HFF-Myc (cell line): ENCODE data around the gene AMBRA1.
A peak's percentile ranks its signal among the peaks of the same experiment; 100 is the strongest.
"Not testable (repeated sequence)": the region's sequence is repeated elsewhere in the genome, so short reads cannot be mapped to it uniquely, and the experiment has no call there.

Experiments
- DNase-seq: peaks from one replicate; pipeline ENCODE4 v3.0.0-alpha.2; 2011; ENCODE audit warnings: low read depth; ENCODE audit errors: extremely low read depth
- H3K4me3 ChIP-seq: replicated peaks from 2 replicates; pipeline ENCODE4 v1.5.1; 2011; ENCODE audit warnings: low read depth, mild to moderate bottlenecking, control low read depth, low read length
- TF ChIP-seq, protein P1 (sequence below): IDR thresholded peaks from 2 replicates; pipeline ENCODE4 v1.5.1; 2012; ENCODE audit warnings: mild to moderate bottlenecking, low read depth, low read length, control low read depth; ENCODE audit errors: missing control alignments

AMBRA1 gene

DNA sequence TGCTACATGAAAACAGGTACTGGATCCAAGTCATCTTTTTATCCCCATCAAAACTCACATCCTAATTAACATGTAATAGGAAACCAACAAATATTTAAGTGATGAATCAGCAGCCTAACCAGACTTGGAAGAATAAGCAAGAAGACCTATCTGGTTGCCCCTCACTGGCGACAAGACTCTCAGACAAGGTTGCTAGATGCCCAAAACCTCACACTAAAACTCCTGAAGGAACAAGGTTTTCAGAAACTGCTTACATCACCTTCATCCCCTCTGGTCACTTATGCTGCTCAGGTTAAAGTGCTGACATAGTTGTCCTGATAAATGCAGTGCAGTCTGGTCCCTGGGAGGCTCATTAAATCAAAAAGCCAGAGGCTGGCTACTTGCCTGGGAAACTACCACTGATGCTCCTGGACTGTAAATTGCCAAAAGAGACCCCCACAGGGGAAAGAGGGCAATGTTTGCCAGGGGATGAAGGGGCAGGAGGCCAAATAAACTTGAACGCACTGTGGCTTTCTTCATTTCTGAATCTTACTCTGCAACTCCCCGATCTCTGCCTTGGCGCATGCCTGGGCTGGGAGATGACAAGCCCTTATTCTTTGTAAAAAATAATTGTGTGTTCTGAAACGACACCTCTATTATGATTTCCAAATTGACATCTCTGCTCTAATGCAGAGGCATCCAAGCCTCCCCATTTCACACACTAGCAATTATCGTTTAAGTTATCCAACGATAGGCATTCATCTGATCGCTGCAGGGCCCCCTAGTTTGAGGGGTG is 72.7 kb downstream of the AMBRA1 start:
- DNase-seq = peak; percentile 49
- no peak overlapping the region for H3K4me3 ChIP-seq
- TF ChIP-seq, protein P1, sequence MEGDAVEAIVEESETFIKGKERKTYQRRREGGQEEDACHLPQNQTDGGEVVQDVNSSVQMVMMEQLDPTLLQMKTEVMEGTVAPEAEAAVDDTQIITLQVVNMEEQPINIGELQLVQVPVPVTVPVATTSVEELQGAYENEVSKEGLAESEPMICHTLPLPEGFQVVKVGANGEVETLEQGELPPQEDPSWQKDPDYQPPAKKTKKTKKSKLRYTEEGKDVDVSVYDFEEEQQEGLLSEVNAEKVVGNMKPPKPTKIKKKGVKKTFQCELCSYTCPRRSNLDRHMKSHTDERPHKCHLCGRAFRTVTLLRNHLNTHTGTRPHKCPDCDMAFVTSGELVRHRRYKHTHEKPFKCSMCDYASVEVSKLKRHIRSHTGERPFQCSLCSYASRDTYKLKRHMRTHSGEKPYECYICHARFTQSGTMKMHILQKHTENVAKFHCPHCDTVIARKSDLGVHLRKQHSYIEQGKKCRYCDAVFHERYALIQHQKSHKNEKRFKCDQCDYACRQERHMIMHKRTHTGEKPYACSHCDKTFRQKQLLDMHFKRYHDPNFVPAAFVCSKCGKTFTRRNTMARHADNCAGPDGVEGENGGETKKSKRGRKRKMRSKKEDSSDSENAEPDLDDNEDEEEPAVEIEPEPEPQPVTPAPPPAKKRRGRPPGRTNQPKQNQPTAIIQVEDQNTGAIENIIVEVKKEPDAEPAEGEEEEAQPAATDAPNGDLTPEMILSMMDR = no peak

DNA sequence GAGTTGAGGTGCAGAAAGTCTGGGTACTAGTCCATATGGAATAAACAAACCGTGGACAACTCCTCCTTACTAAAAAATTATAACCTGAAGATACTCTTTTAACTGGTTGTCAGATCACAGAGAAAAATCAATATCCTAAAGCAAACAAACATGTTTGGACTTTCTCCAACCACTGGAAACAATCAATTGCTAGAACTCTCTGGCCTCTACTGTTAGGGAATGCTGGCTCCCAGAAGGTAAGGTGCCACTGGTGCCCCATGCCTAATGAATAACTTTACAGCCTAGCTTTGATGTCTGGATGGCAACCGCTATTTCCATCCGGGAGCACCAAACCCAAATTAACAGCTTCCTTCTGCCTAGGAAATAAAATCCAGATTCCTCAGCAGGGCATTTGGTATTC is 74.5 kb downstream of the AMBRA1 start:
- TF ChIP-seq, protein P1 = no peak
- no peak for DNase-seq
- H3K4me3 ChIP-seq = no peak overlapping the region

DNA sequence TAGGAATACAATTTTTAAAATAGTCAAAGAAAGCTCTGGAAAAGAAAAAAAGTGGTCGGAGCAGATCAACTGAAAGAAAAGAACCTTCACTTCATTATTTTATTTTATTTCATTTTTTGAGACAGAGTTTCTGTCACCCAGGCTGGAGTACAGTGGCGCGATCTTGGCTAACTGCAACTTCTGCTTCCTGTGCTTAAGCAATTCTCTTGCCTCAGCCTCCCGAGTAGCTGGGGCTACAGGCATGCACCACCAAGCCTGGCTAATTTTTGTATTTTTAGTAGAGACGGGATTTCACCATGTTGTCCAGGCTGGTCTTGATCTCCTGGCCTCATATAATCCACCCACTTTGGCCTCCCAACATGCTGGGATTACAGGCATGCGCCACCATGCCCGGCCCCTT is 74.9 kb downstream of the AMBRA1 start:
- not testable (repeated sequence) for H3K4me3 ChIP-seq, DNase-seq

DNA sequence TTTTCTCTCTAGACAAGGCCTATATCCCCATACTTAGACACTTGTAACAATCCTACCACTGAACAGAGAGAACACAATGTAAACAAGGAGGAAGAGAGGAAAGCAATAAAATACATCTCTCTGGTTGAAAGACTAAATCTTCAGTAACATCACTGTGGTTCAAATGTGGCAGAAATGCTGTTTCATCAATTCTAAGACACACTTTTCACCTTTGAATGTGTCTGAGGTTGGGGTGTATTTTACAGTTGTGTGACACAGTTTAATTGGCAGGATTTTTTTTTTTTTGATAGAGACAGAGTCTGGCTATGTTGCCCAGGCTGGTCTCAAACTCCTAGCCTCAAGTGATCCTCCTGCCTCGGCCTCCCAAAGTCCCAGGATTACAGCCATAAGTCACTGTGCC is 79.5 kb downstream of the AMBRA1 start:
- no peak for DNase-seq
- TF ChIP-seq, protein P1 = no peak
- H3K4me3 ChIP-seq = no peak overlapping the region

DNA sequence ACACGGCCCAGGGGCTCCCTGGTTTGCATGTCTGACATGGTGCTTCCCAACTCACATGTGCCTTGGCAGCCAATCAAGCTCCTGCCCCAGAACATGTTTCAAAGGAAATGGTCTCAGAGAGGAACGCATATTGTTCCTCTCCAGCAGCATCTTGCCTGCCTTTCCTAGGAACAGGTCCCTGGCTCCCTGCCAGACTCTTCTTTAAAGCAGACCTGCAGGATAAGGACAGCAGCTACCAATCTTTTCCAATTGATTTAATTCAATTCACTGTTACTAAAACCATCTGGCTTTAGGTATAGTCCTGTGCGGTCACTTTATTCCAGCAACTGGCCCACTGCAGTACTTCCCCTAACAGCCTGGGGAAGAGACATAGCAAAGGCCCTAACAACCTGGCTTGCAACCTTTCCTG is 79.9 kb downstream of the AMBRA1 start:
- TF ChIP-seq, protein P1 = no peak
- no peak overlapping the region for H3K4me3 ChIP-seq
- peak; percentile 72 for DNase-seq

DNA sequence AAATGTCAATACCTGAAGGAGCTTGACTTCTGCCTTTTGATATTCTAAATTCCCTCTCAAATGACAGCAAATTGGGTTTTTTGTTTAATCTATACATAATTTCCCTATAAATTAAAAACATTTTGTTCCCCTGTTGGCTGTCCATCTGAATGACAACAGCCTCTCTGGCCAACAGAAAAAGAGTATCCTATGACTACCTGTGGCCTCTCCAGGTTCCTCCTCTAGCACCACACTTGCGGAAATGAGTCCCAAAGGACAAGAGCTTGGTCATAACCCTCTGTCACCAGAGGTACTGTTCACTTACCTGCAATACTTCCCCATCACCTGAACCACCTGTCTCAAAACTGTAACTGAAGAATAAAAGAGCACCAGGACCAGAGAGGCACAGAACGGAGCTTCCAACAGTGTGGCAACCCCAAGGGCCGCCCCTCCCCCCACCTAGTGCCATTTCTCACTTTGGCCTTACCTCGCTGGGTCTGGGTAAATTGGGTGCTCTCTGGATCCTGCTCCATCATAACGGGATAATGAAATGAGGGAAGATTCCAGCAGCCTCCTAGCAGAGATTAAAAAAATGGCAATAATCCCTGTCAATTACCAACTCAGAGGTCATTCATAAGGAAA is 81.5 kb downstream of the AMBRA1 start:
- DNase-seq = no peak
- TF ChIP-seq, protein P1 = no peak
- no peak overlapping the region for H3K4me3 ChIP-seq

DNA sequence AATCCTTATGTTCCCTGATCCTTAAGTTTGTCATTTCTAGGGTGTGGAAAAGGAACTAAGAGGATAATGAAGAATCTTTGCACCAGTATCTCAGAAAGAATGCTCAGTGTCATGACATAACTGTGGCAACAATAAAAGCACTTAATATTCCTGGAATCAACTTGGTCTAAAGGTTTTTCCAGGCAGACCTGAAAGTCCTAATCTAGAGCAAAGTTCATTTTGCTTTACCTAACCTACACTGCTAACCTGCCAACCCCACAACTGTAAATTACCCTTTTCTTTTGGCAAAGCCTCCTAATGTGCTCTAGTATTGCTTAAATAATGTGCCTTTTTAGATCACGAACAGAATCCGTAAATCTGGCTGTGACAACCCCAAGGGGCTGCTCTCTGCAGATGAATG is 82.5 kb downstream of the AMBRA1 start:
- DNase-seq = no peak
- TF ChIP-seq, protein P1 = no peak
- no peak overlapping the region for H3K4me3 ChIP-seq
